Esophagus muscularis mucosa (tissue), 4 donors: ENCODE results near the gene EPOP.

Experiments used
- CTCF ChIP-seq, 3 experiments: fragments of 200-600 bp in 2 of 3; fragments of 450-650 bp in 1 of 3; sonication (generic) in 2 of 3; IDR thresholded peaks; one replicate each; pipeline ENCODE4 v1.5.1; 2017 to 2019; ENCODE audit warnings: antibody characterized with exemption in 3 of 3, mild to moderate bottlenecking in 2 of 3, moderate library complexity in 1 of 3
- EP300 ChIP-seq: sonication (generic); formaldehyde crosslinking; IDR thresholded peaks from one replicate; pipeline ENCODE4 v1.6.1; 2017; ENCODE audit warnings: antibody characterized with exemption
- POLR2A ChIP-seq: fragments of 450-650 bp; IDR thresholded peaks from one replicate; pipeline ENCODE4 v1.6.1; 2017; ENCODE audit warnings: antibody characterized with exemption, moderate library complexity, mild to moderate bottlenecking, low read depth
- POLR2AphosphoS5 ChIP-seq, 2 donors: sonication (generic); formaldehyde crosslinking; IDR thresholded peaks; one replicate each; pipeline ENCODE4 v1.6.1; 2017; ENCODE audit warnings: antibody characterized with exemption in 2 of 2

DNA sequence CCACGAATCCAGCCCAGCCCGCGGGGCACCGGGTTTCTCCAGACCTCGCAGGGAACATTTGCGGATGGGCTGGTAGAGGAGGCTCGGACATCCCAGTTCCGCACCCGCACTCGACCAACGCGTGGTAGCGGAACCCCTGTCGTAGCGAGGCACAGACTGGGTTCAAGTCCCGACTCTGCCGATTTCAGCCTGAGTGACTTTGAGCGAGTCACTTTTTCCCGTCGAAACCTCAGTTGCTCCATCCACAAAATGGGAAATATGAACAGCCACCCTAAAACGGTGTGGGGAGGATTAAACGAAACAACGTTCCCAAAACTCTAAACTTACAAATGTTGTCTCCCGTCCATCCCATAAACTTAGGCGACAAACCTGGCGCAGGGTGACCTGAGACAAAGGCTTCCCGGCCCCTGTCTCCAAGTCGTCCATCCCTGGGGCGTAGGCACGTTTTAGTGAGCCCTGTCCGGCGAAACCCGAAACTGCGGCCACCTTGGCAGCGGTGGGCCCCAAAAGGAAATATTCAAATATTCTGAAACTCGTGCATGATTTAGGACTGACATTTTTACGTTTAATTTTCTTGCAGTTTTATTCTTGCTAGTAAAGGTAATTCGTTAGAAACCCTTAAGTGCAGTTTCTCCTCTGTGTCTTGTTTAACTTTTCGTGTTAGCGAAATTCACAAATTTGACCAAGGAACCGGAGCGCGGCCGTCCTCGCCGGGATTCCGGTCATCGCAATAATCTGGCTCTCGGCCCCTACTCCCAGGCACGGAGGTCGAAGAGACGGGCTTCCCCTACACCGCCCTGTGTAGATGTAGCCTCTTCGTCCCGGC is 28.4 kb upstream of the EPOP start:
- TF ChIP-seq CTCF (IDR thresholded peaks at IDR 0.05) (no peak), POLR2A (no peak), EP300 (no peak), POLR2AphosphoS5 (IDR thresholded peaks at IDR 0.05) (no peak)
